ENCODE results near the gene ATP6V0B.

DNA sequence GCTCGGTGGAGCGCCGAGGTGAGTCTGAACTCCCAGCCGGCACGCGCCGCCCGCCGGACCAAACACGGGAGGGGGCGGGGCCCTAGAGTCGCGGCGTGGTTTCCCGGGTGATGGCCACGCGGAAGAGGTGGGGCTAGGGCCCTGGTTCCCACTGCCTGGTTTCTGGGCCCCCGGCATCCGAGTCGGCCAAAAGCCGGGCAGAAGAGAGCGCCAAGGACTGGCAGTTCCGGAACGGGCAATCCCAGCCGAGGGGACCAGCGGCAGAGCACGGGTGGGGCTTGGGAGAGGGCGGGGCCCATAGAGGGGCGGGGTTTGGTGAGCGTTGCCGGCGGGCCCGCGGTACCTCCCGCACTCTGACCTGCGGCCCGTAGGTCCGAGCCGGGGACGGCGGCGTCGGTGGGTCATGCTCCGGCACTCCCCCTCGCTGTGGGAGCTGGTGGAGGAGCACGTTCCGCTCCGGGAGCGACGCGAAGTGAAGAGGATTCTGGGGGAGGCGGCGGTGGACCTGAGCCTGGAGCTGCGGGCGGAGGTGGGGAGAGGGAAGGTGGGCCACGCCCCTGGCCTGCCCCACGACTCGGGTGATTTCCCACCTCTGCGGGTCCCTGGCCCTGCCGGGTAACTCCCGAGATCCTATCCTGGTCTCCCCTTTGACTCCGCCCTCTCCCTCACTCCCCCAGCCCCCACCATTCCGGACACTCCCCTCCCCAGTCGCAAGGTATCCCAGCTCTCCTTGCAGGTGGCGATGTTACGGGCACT, 16.9 kb downstream of the ATP6V0B start, which contains the start of gene CCDC24:
- TF ChIP-seq, protein P1, sequence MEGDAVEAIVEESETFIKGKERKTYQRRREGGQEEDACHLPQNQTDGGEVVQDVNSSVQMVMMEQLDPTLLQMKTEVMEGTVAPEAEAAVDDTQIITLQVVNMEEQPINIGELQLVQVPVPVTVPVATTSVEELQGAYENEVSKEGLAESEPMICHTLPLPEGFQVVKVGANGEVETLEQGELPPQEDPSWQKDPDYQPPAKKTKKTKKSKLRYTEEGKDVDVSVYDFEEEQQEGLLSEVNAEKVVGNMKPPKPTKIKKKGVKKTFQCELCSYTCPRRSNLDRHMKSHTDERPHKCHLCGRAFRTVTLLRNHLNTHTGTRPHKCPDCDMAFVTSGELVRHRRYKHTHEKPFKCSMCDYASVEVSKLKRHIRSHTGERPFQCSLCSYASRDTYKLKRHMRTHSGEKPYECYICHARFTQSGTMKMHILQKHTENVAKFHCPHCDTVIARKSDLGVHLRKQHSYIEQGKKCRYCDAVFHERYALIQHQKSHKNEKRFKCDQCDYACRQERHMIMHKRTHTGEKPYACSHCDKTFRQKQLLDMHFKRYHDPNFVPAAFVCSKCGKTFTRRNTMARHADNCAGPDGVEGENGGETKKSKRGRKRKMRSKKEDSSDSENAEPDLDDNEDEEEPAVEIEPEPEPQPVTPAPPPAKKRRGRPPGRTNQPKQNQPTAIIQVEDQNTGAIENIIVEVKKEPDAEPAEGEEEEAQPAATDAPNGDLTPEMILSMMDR (IDR thresholded peaks at IDR 0.05), result peak in 4 of 7 experiments; percentile 10 to 21 (median 11)
- TF ChIP-seq POLR2A (IDR thresholded peaks at IDR 0.05), result peak; percentile 39 to 73 (median 61)

Measured in body of pancreas (tissue), 4 donors.